Spleen (tissue), 7 donors: ENCODE data around the gene OR5M8.

Experiments used
- CTCF ChIP-seq, 11 experiments: fragments of 200-600 bp in 7 of 11; fragments of 450-650 bp in 4 of 11; sonication (generic) in 4 of 11; IDR thresholded peaks in 8 of 11; conservative IDR thresholded peaks in 3 of 11; 1 replicate in 7 of 11; 2 replicates in 4 of 11; pipeline versions ENCODE4 v1.4.0 to v1.8.0; 2016 to 2021; ENCODE audit warnings: antibody characterized with exemption in 11 of 11, inconsistent platforms in 4 of 11, mild to moderate bottlenecking in 1 of 11
- POLR2A ChIP-seq, 3 donors: fragments of 450-650 bp; IDR thresholded peaks; one replicate each; pipeline ENCODE4 v1.5.1; 2017; ENCODE audit warnings: antibody characterized with exemption in 3 of 3, mild to moderate bottlenecking in 1 of 3
- POLR2AphosphoS5 ChIP-seq, 3 donors: sonication (generic); formaldehyde crosslinking; IDR thresholded peaks; one replicate each; pipeline ENCODE4 v1.5.1; 2017; ENCODE audit warnings: antibody characterized with exemption in 3 of 3
- donor health status: DM: no; HTN: no; CAD: no; lungs with moderate emphysema.
- donor health status: DM: no; HTN: no; CAD: no.
- donor health status: DM: no; HTN: no; CAD: no.

- no peak for TF ChIP-seq CTCF (IDR thresholded peaks at IDR 0.05 in 8 of 11, conservative IDR thresholded peaks at IDR 0.05 in 3 of 11)
- TF ChIP-seq POLR2AphosphoS5 (IDR thresholded peaks at IDR 0.05): no peak
- no peak for TF ChIP-seq POLR2A (IDR thresholded peaks at IDR 0.05)
These were observed 3.9 kb upstream of the OR5M8 start for GRCh38 chr11:56495117-56495516.
